SJCRH30 (cell line): Measurements from ENCODE around the gene PPAN. TPM values are rescaled to one million over a fixed set of nuclear protein-coding genes. Genes with fewer than 3 reads are reported as not detected.

Source experiments
- DNase-seq, 2 experiments: peaks; one replicate each; pipeline ENCODE4 v3.0.0-alpha.2; 2015 to 2020
- H3K27ac ChIP-seq: fragments of 250-450 bp; sonication (Bioruptor Pico); 2 replicates; pipeline ENCODE4 v1.5.1; 2020; ENCODE audit warnings: mild to moderate bottlenecking, moderate library complexity
- H3K27me3 ChIP-seq: fragments of 250-450 bp; sonication (Bioruptor Pico); 2 replicates; pipeline ENCODE4 v1.5.1; 2020; ENCODE audit warnings: mild to moderate bottlenecking, moderate library complexity
- H3K36me3 ChIP-seq: fragments of 250-450 bp; sonication (Bioruptor Pico); 2 replicates; pipeline ENCODE4 v1.5.1; 2020; ENCODE audit warnings: mild to moderate bottlenecking, moderate library complexity
- H3K4me1 ChIP-seq: fragments of 250-450 bp; sonication (Bioruptor Pico); 2 replicates; pipeline ENCODE4 v1.5.1; 2020; ENCODE audit warnings: mild to moderate bottlenecking, moderate library complexity
- H3K4me3 ChIP-seq: fragments of 250-450 bp; sonication (Bioruptor Pico); 2 replicates; pipeline ENCODE4 v1.5.1; 2020; ENCODE audit warnings: mild to moderate bottlenecking, moderate library complexity
- H3K9me3 ChIP-seq: fragments of 250-450 bp; sonication (Bioruptor Pico); replicated peaks from 2 replicates; pipeline ENCODE4 v1.5.1; 2020; ENCODE audit warnings: mild to moderate bottlenecking, moderate library complexity
- total RNA-seq: library from RNA; depleted of rRNA; stranded (reverse); fragments of >200 nt; shearing (Covaris generic); gene quantifications from 2 replicates; pipeline ENCODE4 v1.2.3, GENCODE V29; 2014

PPAN gene
- total RNA-seq, 1 experiment from 2014 or later: 47.0 TPM

DNA sequence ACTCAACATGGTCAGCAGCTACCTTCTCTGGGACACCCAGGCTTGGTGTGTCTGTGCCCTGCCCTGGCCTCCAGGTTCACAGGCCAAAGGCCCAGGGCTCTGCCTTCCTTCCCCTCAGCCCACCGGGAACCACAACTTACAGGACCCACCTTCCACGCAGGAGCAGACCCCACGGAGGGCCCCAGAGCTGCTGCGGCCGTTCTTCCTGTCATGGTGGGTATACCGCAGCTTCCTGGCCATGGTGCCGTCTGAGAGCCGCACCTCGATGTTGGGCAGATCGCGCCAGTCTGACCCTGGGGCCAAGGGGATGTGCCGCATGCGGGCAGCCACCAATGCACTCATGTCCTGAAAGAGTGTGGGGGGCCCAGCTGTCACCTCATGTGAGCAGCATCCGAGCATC, 30.8 kb downstream of the PPAN start:
- Histone ChIP-seq H3K9me3 (no peaks in the 10 kb centered on the region), H3K27me3 (no peaks in the 10 kb centered on the region), H3K27ac (no peak overlapping the region), H3K4me1 (no peaks in the 10 kb centered on the region), H3K36me3 (peaks cover 65% of the 10 kb centered on the region), H3K4me3 (no peak overlapping the region)
- DNase-seq: no peak

GRCh38 chr19:10137751-10138682, 31.9 kb downstream of the PPAN start:
- Histone ChIP-seq H3K36me3 (peaks cover 73% of the 10 kb centered on the region), H3K4me3 (no peak overlapping the region), H3K27ac (no peak overlapping the region), H3K4me1 (no peaks in the 10 kb centered on the region), H3K9me3 (no peaks in the 10 kb centered on the region), H3K27me3 (no peaks in the 10 kb centered on the region)
- DNase-seq: no peak

DNA sequence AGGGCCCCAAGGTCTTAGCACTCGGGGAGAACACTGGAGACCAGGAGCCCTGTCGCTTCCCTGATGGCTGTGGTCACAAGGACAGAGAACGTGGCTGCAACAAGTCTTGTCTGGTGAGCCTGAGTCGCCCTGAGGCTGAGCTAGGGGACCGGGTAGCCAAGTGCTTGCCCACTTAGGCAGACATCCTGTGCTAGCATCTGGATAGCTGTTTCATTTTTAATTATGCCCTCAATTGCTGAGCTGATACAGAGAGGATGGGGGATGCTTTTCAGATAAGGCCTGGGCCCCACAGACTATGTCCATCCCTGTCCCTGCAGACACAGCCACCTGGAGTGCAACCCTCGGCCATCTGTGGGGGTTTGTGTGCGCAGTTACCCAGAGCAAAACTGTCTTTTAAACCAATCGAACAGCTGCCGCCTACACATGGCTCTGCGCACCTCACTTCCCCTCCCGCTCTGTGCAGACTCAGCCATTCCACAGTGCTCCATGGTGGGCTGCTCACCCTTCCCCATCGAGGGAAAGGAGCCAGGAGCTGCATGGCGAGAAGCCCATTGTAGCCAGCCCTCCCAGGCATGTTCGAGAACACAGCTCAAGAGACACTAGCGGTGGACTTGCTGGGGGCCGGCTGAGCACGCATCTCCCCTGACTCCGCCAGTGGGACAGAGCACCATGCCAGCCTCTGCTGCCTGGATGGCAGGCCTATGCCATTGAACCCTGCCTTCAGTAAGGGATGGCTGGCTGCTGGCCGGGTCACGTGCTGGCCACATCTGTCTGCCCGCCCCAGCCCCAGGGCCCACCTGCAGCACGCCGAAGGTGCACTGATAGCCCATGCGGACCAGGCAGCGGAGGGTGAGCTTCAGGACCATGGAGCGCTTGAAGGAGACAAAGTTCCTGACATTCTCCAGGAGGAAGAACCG, 33.0 kb downstream of the PPAN start:
- Histone ChIP-seq H3K4me1 (no peaks in the 10 kb centered on the region), H3K4me3 (no peak overlapping the region), H3K27me3 (no peaks in the 10 kb centered on the region), H3K36me3 (peaks cover 73% of the 10 kb centered on the region), H3K27ac (no peak overlapping the region), H3K9me3 (no peaks in the 10 kb centered on the region)
- DNase-seq: no peak

DNA sequence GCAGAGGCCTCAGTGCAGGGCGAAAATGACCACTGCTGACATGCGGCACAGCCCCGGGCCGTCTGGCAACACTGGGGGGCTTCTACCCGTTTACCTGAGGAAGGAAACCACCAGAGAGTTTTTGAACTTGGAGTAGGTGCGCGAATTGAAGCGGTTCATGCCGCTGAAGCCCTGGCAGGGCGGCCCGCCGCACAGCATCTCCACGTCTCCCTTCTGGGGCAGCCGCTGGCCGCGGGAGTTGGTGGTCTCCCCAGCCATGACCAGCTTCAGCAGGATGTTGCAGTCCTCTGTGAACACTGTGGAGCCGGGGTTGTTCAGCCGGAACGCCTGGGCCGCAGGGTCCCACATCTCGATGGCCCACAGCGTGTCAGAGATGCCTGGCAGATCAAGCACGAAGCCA, 33.8 kb downstream of the PPAN start:
- no peaks in the 10 kb centered on the region for H3K4me1 ChIP-seq
- no peak for DNase-seq
- H3K36me3 ChIP-seq: peaks cover 80% of the 10 kb centered on the region

GRCh38 chr19:10141479-10141878, 35.3 kb downstream of the PPAN start:
- no peak overlapping the region for H3K27ac ChIP-seq

More for the DNA sequence above, 33.8 kb downstream of the PPAN start:
- H3K9me3 ChIP-seq: no peaks in the 10 kb centered on the region
- no peaks in the 10 kb centered on the region for H3K27me3 ChIP-seq
- no peak overlapping the region for H3K4me3 ChIP-seq
- no peak overlapping the region for H3K27ac ChIP-seq

DNA sequence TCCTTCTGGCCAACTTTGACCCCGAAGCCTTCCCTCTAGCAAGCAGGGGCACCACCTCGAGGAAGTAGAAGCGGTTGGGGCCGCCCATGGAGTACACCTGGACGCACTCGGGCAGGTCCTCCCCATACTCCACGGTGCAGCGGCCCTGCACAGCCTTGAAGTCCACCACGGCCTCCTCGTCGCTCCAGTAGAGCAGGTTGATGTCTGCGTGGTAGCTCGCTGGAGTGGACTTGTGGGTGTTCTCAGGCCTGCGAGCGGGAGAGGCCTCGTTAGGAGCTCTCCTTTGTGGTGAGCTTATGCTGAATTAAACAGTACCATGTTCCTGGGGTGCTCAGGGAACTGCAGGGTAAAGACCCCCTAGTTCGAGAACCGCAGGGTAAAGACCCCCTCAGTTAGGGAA, 35.8 kb downstream of the PPAN start:
- peaks cover 87% of the 10 kb centered on the region for H3K36me3 ChIP-seq
- H3K4me3 ChIP-seq: no peak overlapping the region
- no peaks in the 10 kb centered on the region for H3K9me3 ChIP-seq

More at GRCh38 chr19:10141479-10141878, 35.3 kb downstream of the PPAN start:
- Histone ChIP-seq H3K27me3 (no peaks in the 10 kb centered on the region), H3K36me3 (peaks cover 85% of the 10 kb centered on the region), H3K9me3 (no peaks in the 10 kb centered on the region), H3K4me3 (no peak overlapping the region), H3K4me1 (no peaks in the 10 kb centered on the region)
- no peak for DNase-seq

GRCh38 chr19:10142701-10143375, 36.7 kb downstream of the PPAN start:
- DNase-seq: no peak
- Histone ChIP-seq H3K27me3 (no peaks in the 10 kb centered on the region), H3K4me1 (no peaks in the 10 kb centered on the region), H3K4me3 (no peak overlapping the region), H3K27ac (no peak overlapping the region), H3K9me3 (no peaks in the 10 kb centered on the region), H3K36me3 (peaks cover 87% of the 10 kb centered on the region)

More for the DNA sequence above, 35.8 kb downstream of the PPAN start:
- H3K4me1 ChIP-seq: no peaks in the 10 kb centered on the region
- no peak overlapping the region for H3K27ac ChIP-seq
- H3K27me3 ChIP-seq: no peaks in the 10 kb centered on the region
- DNase-seq: no peak

- H3K4me3 ChIP-seq: no peak overlapping the region
- no peaks in the 10 kb centered on the region for H3K9me3 ChIP-seq
- H3K36me3 ChIP-seq: peaks cover 84% of the 10 kb centered on the region
- H3K27me3 ChIP-seq: no peaks in the 10 kb centered on the region
- H3K4me1 ChIP-seq: no peaks in the 10 kb centered on the region
- no peak for DNase-seq
- H3K27ac ChIP-seq: no peak overlapping the region
These were observed 37.5 kb downstream of the PPAN start for GRCh38 chr19:10143681-10144080.

DNA sequence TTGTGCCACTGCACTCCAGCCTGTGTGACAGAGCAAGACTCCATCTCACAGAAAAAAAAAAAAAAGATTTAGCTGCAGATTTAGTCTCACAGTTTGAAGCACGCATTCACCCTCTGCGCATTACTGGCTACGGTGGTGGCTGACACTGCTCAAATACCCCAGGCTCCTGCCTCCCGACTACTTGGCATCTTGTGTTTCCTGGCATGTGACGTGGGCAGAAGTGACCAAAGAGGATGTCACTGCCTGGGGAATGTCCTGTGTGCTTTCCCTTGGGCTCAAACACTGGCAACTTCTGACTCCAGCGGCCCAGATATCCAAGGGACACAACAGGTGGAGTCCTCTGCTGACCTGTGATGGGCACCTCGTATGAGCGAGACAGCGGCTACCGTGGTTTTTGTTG, 38.2 kb downstream of the PPAN start:
- no peak overlapping the region for H3K4me3 ChIP-seq
- peaks cover 83% of the 10 kb centered on the region for H3K36me3 ChIP-seq
- no peaks in the 10 kb centered on the region for H3K4me1 ChIP-seq
- no peak overlapping the region for H3K27ac ChIP-seq
- no peaks in the 10 kb centered on the region for H3K27me3 ChIP-seq
- no peak for DNase-seq
- no peaks in the 10 kb centered on the region for H3K9me3 ChIP-seq

- Histone ChIP-seq H3K4me1 (no peaks in the 10 kb centered on the region), H3K4me3 (no peak overlapping the region), H3K27me3 (no peaks in the 10 kb centered on the region), H3K27ac (no peak overlapping the region), H3K36me3 (peaks cover 83% of the 10 kb centered on the region), H3K9me3 (no peaks in the 10 kb centered on the region)
- no peak for DNase-seq
These were observed 38.9 kb downstream of the PPAN start for GRCh38 chr19:10145031-10145430.

DNA sequence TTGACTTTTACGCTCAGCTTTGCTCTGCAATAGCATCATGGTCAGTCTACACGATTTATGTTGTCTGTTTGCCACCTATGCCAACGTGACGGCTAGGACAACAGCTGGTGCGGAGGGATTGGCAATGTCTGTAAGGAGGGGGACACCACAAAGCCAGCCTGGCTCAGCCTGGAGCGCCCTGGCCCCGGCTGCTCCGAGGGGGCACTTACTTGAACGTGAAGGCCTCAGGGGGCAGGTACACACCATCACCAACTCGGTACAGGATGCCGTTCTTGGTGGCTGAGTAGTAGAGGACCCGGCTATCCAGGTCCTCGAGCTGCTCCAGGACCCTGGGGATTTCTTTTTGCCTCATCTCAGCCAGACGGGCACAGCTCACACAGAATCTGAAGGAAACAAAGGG, 40.0 kb downstream of the PPAN start:
- Histone ChIP-seq H3K9me3 (no peaks in the 10 kb centered on the region), H3K4me1 (no peaks in the 10 kb centered on the region), H3K27me3 (no peaks in the 10 kb centered on the region), H3K4me3 (no peak overlapping the region), H3K36me3 (peaks cover 87% of the 10 kb centered on the region), H3K27ac (no peak overlapping the region)
- no peak for DNase-seq

- no peak overlapping the region for H3K27ac ChIP-seq
- no peak for DNase-seq
- H3K4me3 ChIP-seq: no peak overlapping the region
- no peaks in the 10 kb centered on the region for H3K27me3 ChIP-seq
- H3K9me3 ChIP-seq: no peaks in the 10 kb centered on the region
- H3K36me3 ChIP-seq: peaks cover 77% of the 10 kb centered on the region
- no peaks in the 10 kb centered on the region for H3K4me1 ChIP-seq
These were observed 43.3 kb downstream of the PPAN start for GRCh38 chr19:10149427-10149826.

GRCh38 chr19:10151521-10151920, 45.4 kb downstream of the PPAN start:
- peaks cover 71% of the 10 kb centered on the region for H3K36me3 ChIP-seq
- no peak overlapping the region for H3K4me3 ChIP-seq
- H3K27ac ChIP-seq: no peak overlapping the region
- no peaks in the 10 kb centered on the region for H3K9me3 ChIP-seq
- no peaks in the 10 kb centered on the region for H3K27me3 ChIP-seq
- no peaks in the 10 kb centered on the region for H3K4me1 ChIP-seq
- DNase-seq: no peak

GRCh38 chr19:10152100-10152499, 45.9 kb downstream of the PPAN start:
- H3K27ac ChIP-seq: no peak overlapping the region
- no peak for DNase-seq
- H3K27me3 ChIP-seq: no peaks in the 10 kb centered on the region
- no peaks in the 10 kb centered on the region for H3K9me3 ChIP-seq
- peaks cover 71% of the 10 kb centered on the region for H3K36me3 ChIP-seq
- no peaks in the 10 kb centered on the region for H3K4me1 ChIP-seq
- no peak overlapping the region for H3K4me3 ChIP-seq
